Right cardiac atrium (tissue), 5 donors: ENCODE data around the gene AGAP1. TPM values are rescaled to one million over a fixed set of nuclear protein-coding genes. Genes with fewer than 3 reads are reported as not detected.

ENCODE experiments used
- ATAC-seq, 2 donors: fragments of 200-7000 bp; cut with Tn5 transposase; one replicate each; pipeline versions ENCODE4 v1.8.0 to v1.9.1; 2020; ENCODE audit warnings: moderate library complexity in 2 of 2, mild to moderate bottlenecking in 1 of 2
- DNase-seq, 3 donors: peaks; one replicate each; pipeline ENCODE4 v3.0.0-alpha.2; 2020
- H3K27ac ChIP-seq: one replicate; pipeline ENCODE4 v1.5.1; 2013; ENCODE audit warnings: mild to moderate bottlenecking, low read length, control low read depth, moderate library complexity
- H3K27me3 ChIP-seq: one replicate; pipeline ENCODE4 v1.6.1; 2013; ENCODE audit not compliant: control insufficient read depth, insufficient read depth
- H3K4me1 ChIP-seq: one replicate; pipeline ENCODE4 v1.6.1; 2013; ENCODE audit warnings: low read length; ENCODE audit not compliant: control insufficient read depth, insufficient read depth
- H3K4me3 ChIP-seq: one replicate; pipeline ENCODE4 v1.5.1; 2013; ENCODE audit warnings: low read length, control low read depth
- H3K9me3 ChIP-seq: one replicate; pipeline ENCODE4 v1.6.1; 2013; ENCODE audit warnings: low read length; ENCODE audit not compliant: control insufficient read depth
- WGBS: extraction: QIAGEN DNeasy Blood & Tissue Kit; methylation state at CpG from one replicate; pipeline ENCODE4 v1.1.7; 2013; 5-methylcytosine and 5-hydroxymethylcytosine counted together
- intact Hi-C, 4 donors: fragments of 100-400 bp; cut with DNase I; formaldehyde crosslinking; loops; one replicate each; pipeline versions ENCODE4 v1.11.0 to v1.14.0; 2022 to 2023
- polyA plus RNA-seq: library from polyadenylated mRNA; stranded (reverse); fragments of 200-250 nt; gene quantifications from one replicate; pipeline ENCODE4 v1.2.3, GENCODE V29; 2013
- total RNA-seq, 4 donors: library from RNA; stranded (reverse); fragmentation: NEBNext Ultra II Directional; extraction: Animal tissue kit (Norgen Biotek cat#: 25700); gene quantifications; one replicate each; pipeline ENCODE4 v1.2.1, GENCODE V29; 2021
- donor health status: healthy with polysubstance abuse.
- donor health status: DM: no; HTN: yes; CAD: no.
- donor health status: DM: no; HTN: no; CAD: no.
- donor health status: DM: no; HTN: yes; CAD: no; lungs with severe emphysema.
- donor health status: DM: yes; HTN: yes; CAD: no.

The AGAP1 gene
- total and polyA plus RNA-seq, 5 donors, result 10.5 to 25.3 (median 22.6) TPM

DNA sequence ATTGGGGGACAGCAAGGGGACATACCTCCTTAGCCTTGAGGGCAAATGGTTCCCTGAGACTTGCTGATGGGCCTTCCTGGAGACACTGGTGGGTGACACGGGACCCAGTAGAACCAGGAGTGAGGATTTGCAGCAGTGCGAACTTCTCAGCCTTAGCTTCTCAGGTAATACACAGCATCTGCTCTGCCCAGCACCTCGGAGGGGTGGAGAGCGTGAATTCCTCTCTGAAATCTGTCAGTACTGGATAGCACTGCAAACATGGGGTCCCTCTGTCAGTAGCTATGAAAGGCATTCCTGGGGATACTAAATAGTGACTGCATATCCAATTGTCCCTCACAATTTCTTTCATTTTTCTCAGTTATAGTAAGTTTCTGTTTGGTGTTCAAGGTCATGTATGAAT is 522.7 kb downstream of the AGAP1 start:
- no peaks in the 10 kb centered on the region for H3K27me3 ChIP-seq
- H3K9me3 ChIP-seq, result no peaks in the 10 kb centered on the region
- DNase-seq (no peak), ATAC-seq (no peak)
- H3K4me3 ChIP-seq, result no peak overlapping the region
- intact Hi-C loops, result no loop called here
- H3K4me1 ChIP-seq, result peaks cover 2% of the 10 kb centered on the region
- no peak overlapping the region for H3K27ac ChIP-seq
- 98% methylated on average over 4 of the region's 4 CpGs for WGBS

- WGBS, result 67% methylated on average over 3 of the region's 3 CpGs
- Histone ChIP-seq H3K27me3 (no peaks in the 10 kb centered on the region), H3K4me3 (no peak overlapping the region), H3K4me1 (peaks cover 2% of the 10 kb centered on the region), H3K9me3 (no peaks in the 10 kb centered on the region), H3K27ac (no peak overlapping the region)
- intact Hi-C loops, result no loop called here
- DNase-seq (no peak), ATAC-seq (no peak)
Observed at GRCh38 chr2:236017446-236017845, 523.6 kb downstream of the AGAP1 start.

DNA sequence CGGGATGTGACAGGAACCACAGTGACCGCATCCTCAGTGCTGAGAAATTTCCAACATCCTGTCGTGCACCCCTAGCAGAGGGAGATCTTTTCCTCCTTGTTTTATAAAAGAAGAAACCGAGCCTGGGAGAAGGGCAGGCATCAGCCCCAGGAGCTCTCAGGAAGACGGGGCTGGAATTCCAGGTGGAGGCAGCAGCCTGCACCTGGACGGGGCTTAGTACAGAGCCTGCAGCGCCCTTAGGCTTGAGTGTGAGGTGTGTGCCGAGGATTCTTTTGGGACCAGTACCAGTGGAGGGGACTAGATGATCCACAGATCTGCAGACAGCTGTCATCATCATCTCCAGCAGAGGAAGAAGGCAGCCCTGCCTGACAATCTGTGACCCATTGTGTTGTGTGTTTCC is 525.6 kb downstream of the AGAP1 start:
- 96% methylated on average over 8 of the region's 8 CpGs for WGBS
- Histone ChIP-seq H3K4me3 (no peak overlapping the region), H3K27me3 (no peaks in the 10 kb centered on the region), H3K27ac (no peak overlapping the region), H3K9me3 (no peaks in the 10 kb centered on the region), H3K4me1 (peaks cover 2% of the 10 kb centered on the region)
- DNase-seq (no peak), ATAC-seq (no peak)
- intact Hi-C loops, result no loop called here

DNA sequence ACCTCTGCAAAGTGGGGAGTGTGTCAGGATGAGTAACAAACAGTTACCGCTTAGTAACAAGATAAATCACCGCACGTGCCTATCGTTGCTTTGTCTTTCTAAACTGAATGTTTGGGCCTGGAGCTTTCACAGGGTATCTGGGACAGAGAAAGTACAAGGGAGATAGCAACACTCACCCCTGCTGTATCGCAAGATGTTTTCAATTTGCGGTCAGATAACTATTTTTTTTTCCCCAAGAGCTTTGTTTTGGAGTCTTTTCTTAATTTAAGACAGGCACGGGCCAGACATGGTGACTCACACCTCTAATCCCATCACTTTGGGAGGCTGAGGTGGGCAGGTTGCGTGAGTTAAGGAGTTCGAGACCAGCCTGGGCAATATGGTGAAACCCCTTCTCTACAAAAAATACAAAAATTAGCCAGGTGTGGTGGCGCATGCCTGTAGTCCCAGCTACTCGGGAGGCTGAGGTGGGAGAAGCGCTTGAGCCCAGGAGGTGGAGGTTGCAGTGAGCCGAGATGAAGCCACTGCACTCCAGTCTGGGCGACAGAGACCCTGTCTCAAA is 527.7 kb downstream of the AGAP1 start:
- intact Hi-C loops, result no loop called here
- H3K27ac ChIP-seq, result no peak overlapping the region
- H3K4me3 ChIP-seq, result no peak overlapping the region
- WGBS, result 90% methylated on average over 14 of the region's 14 CpGs
- H3K27me3 ChIP-seq, result no peaks in the 10 kb centered on the region
- H3K9me3 ChIP-seq, result no peaks in the 10 kb centered on the region
- ATAC-seq (no peak), DNase-seq (no peak)
- peaks cover 2% of the 10 kb centered on the region for H3K4me1 ChIP-seq

DNA sequence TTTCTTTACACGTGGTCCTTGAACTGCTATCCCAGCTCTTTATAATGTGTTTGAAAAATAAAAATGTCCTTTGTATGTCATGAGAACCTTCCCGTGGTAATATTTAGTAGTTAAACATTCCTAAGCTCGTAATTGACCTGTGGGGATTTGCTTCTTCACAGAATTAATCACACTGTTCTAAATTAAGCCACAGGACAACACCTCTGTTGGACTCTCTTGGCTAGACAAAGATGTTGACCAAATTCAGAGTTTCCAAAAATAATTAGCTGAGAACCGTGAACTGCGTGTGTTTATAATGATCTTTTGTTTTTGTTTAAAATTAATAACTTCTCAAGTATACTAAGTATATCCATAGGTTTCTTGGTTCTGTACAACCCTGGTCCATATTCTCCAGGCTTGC is 528.3 kb downstream of the AGAP1 start:
- H3K4me1 ChIP-seq, result peaks cover 2% of the 10 kb centered on the region
- no peak overlapping the region for H3K4me3 ChIP-seq
- DNase-seq (no peak), ATAC-seq (peak; percentile 17 to 50)
- 64% methylated on average over 5 of the region's 5 CpGs for WGBS
- no peak overlapping the region for H3K27ac ChIP-seq
- H3K27me3 ChIP-seq, result no peaks in the 10 kb centered on the region
- intact Hi-C loops, result no loop called here
- H3K9me3 ChIP-seq, result no peaks in the 10 kb centered on the region

GRCh38 chr2:236025892-236026291 is 532.0 kb downstream of the AGAP1 start:
- Histone ChIP-seq H3K27ac (no peak overlapping the region), H3K9me3 (no peaks in the 10 kb centered on the region), H3K4me3 (no peak overlapping the region), H3K27me3 (no peaks in the 10 kb centered on the region), H3K4me1 (peaks cover 2% of the 10 kb centered on the region)
- WGBS, result 90% methylated on average over 3 of the region's 3 CpGs
- DNase-seq (no peak), ATAC-seq (no peak)
- intact Hi-C loops, result no loop called here

DNA sequence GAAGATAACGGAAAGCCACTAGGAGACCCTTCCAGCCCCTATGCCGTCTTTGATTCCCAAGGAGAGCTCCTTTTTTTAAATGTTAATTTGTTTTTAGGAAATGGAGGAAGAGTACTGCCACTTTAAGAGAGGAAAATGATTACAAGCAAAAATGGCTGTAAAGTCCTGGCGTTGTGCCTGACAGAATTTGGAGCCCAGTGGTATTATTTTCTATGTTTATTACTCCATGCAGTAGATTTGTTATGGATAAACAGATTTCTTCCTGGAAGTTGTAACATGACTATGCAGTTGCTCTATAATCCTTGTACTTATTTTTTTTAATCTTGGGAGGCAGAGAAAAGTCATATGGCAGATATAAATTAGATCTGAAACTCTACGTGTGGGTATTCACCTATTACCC is 533.0 kb downstream of the AGAP1 start:
- no peak for DNase-seq
- H3K4me1 ChIP-seq, result no peaks in the 10 kb centered on the region
- intact Hi-C loops, result no loop called here
- no peaks in the 10 kb centered on the region for H3K27me3 ChIP-seq
- no peak overlapping the region for H3K27ac ChIP-seq
- 70% methylated on average over 4 of the region's 4 CpGs for WGBS
- no peaks in the 10 kb centered on the region for H3K9me3 ChIP-seq
- no peak for ATAC-seq
- no peak overlapping the region for H3K4me3 ChIP-seq

DNA sequence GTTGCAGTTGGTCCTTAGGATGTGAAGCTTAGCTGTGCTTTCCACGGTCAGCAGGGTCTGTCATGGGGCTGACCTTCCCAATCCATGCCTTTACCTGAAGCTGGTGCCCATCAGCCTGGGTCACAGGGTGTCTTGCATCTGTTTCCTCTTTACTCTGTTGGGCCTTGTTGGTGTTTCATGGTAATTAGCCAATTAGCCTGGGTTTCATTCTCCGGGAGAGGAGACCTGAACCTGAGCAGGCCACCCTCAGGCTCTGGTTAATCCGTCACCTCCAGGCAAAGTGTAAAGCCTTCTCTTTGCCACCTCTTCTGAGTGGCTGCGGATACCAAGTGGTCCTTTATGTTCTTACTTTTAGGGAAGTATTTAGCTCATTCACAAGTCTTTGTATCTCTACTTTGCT is 534.2 kb downstream of the AGAP1 start:
- no peak for DNase-seq
- 90% methylated on average over 4 of the region's 4 CpGs for WGBS
- Histone ChIP-seq H3K27ac (no peak overlapping the region), H3K4me3 (no peak overlapping the region), H3K4me1 (peaks cover 2% of the 10 kb centered on the region), H3K9me3 (no peaks in the 10 kb centered on the region), H3K27me3 (no peaks in the 10 kb centered on the region)
- no peak for ATAC-seq
- intact Hi-C loops, result no loop called here

GRCh38 chr2:236033462-236033861 is 539.6 kb downstream of the AGAP1 start:
- DNase-seq (no peak), ATAC-seq (peak in 1 of 2 donors; percentile 63)
- Histone ChIP-seq H3K27me3 (no peaks in the 10 kb centered on the region), H3K4me1 (peaks cover 2% of the 10 kb centered on the region), H3K9me3 (no peaks in the 10 kb centered on the region), H3K4me3 (no peak overlapping the region), H3K27ac (no peak overlapping the region)
- intact Hi-C loops, result no loop called here
- 68% methylated on average over 7 of the region's 7 CpGs for WGBS

GRCh38 chr2:236034974-236035373 is 541.1 kb downstream of the AGAP1 start:
- H3K27me3 ChIP-seq, result no peaks in the 10 kb centered on the region
- no peaks in the 10 kb centered on the region for H3K9me3 ChIP-seq
- DNase-seq (no peak), ATAC-seq (peak in 1 of 2 donors; percentile 10)
- H3K4me3 ChIP-seq, result no peak overlapping the region
- no peak overlapping the region for H3K27ac ChIP-seq
- intact Hi-C loops, result no loop called here
- peaks cover 2% of the 10 kb centered on the region for H3K4me1 ChIP-seq
- WGBS, result 71% methylated on average over 8 of the region's 8 CpGs

DNA sequence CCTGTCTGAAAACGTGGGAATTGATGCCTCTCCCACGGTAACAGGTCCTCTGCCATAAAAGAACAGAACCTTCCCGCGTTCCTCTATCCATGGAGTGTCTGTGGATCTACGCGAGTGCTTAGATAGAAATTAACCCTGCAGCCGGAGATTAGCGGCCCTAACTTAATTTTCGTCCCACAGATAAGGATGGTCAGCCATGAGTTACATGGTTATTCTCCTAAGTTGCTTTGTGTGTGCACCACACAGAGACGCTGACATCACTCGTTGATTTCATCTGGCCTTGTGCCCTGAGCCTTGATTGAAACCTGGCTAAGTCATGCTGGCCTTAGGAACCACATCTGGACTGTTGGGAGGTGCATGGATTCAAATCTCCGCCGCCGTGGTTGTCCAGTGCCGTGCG is 542.2 kb downstream of the AGAP1 start:
- no peaks in the 10 kb centered on the region for H3K27me3 ChIP-seq
- DNase-seq (no peak), ATAC-seq (no peak)
- intact Hi-C loops, result no loop called here
- peaks cover 2% of the 10 kb centered on the region for H3K4me1 ChIP-seq
- whole genome bisulfite sequencing, result 88% methylated on average over 16 of the region's 16 CpGs
- H3K9me3 ChIP-seq, result no peaks in the 10 kb centered on the region
- H3K27ac ChIP-seq, result no peak overlapping the region
- H3K4me3 ChIP-seq, result no peak overlapping the region

- WGBS, result 94% methylated on average over 7 of the region's 7 CpGs
- H3K4me1 ChIP-seq, result no peaks in the 10 kb centered on the region
- H3K27me3 ChIP-seq, result no peaks in the 10 kb centered on the region
- ATAC-seq (no peak), DNase-seq (no peak)
- no peak overlapping the region for H3K4me3 ChIP-seq
- no peaks in the 10 kb centered on the region for H3K9me3 ChIP-seq
- intact Hi-C loops, result no loop called here
- H3K27ac ChIP-seq, result no peak overlapping the region
Observed at GRCh38 chr2:236038096-236038495, 544.3 kb downstream of the AGAP1 start.
